K562 (cell line): Measurements from ENCODE around the gene CHRNG. TPM values are rescaled to one million over a fixed set of nuclear protein-coding genes. Genes with fewer than 3 reads are reported as not detected.

ENCODE experiments used
- ATAC-seq: fragments of 200-7000 bp; cut with Tn5 transposase; 3 replicates; pipeline ENCODE4 v1.9.1; 2020; ENCODE audit warnings: moderate library complexity
- BruUV-seq: library from RNA; stranded (reverse); fragments of 400-500 nt; replicated peaks from 2 replicates; lab custom pipeline; 2021; lab: Mats Ljungman, UMichigan
- CTCF ChIA-PET: fragments of 300-600 bp; formaldehyde crosslinking; extraction: SDS; loops from one replicate; lab custom pipeline; 2021; ENCODE audit warnings: low intra/inter-chr PET ratio; lab: Yijun Ruan, JAX
- POLR2A ChIA-PET: fragments of 300-600, 350-650 bp; sonication (Branson Sonifier 250); formaldehyde crosslinking; extraction: SDS; loops from one replicate; lab custom pipeline; 2021; ENCODE audit warnings: antibody characterized with exemption, inconsistent platforms; lab: Yijun Ruan, JAX
- DNase-seq, 4 experiments: peaks; one replicate each; pipeline versions ENCODE4 v3.0.0 to v3.0.0-alpha.2; 2011 to 2018; ENCODE audit warnings: low spot score in 3 of 4, mixed read lengths in 3 of 4; ENCODE audit errors: extremely low read depth in 1 of 4
- FAIRE-seq: peaks from 2 replicates; lab custom pipeline; 2011; peaks lifted over from hg19 to GRCh38; lab: Jason Lieb, UNC
- H2AFZ ChIP-seq: 2 replicates; pipeline ENCODE4 v1.6.0; 2011; ENCODE audit warnings: low read depth, low read length, control low read depth, inconsistent platforms
- H3K27ac ChIP-seq: fragments of 200-600 bp; 3 replicates; pipeline ENCODE4 v1.8.0; 2011; ENCODE audit warnings: low read depth, mild to moderate bottlenecking, control low read depth, inconsistent platforms, low read length, moderate library complexity, mixed read lengths; ENCODE audit errors: extremely low read depth
- H3K27me3 ChIP-seq, 2 experiments: fragments of 300-600 bp in 1 of 2; 2 replicates in 1 of 2; 3 replicates in 1 of 2; pipeline versions ENCODE4 v1.6.0 to v1.8.0; 2011; ENCODE audit warnings: inconsistent platforms in 2 of 2, low read length in 2 of 2, mild to moderate bottlenecking in 1 of 2, mixed read lengths in 1 of 2, moderate library complexity in 1 of 2; ENCODE audit not compliant: control insufficient read depth in 2 of 2, insufficient read depth in 2 of 2
- H3K36me3 ChIP-seq: fragments of 300-600 bp; 3 replicates; pipeline ENCODE4 v1.8.0; 2011; ENCODE audit warnings: mild to moderate bottlenecking, low read length, inconsistent platforms; ENCODE audit not compliant: control insufficient read depth, insufficient read depth
- H3K4me1 ChIP-seq, 2 experiments: fragments of 200-600 bp in 1 of 2; replicated peaks in 1 of 2; 2 replicates in 1 of 2; 3 replicates in 1 of 2; pipeline versions ENCODE4 v1.5.1 to v1.8.0; 2011; ENCODE audit warnings: inconsistent platforms in 2 of 2, low read length in 2 of 2, mild to moderate bottlenecking in 1 of 2, mixed read lengths in 1 of 2, moderate library complexity in 1 of 2; ENCODE audit not compliant: control insufficient read depth in 2 of 2, insufficient read depth in 2 of 2
- H3K4me2 ChIP-seq: 2 replicates; pipeline ENCODE4 v1.6.1; 2011; ENCODE audit warnings: low read length, control low read depth, inconsistent platforms, mixed read lengths; ENCODE audit not compliant: insufficient read depth
- H3K4me3 ChIP-seq: fragments of 200-600 bp; sonication (generic), shearing (Covaris generic); 2 replicates; pipeline ENCODE4 v1.5.1; 2016; ENCODE audit warnings: control low read depth, inconsistent platforms
- H3K79me2 ChIP-seq: fragments of 200-600 bp; 3 replicates; pipeline ENCODE4 v1.8.0; 2011; ENCODE audit warnings: low read length, inconsistent platforms; ENCODE audit not compliant: control insufficient read depth, insufficient read depth
- H3K9ac ChIP-seq, 2 experiments: 2 replicates each; pipeline versions ENCODE4 v1.6.0 to v1.6.1; 2011; ENCODE audit warnings: low read depth in 2 of 2, low read length in 2 of 2, control low read depth in 1 of 2, inconsistent platforms in 1 of 2, mild to moderate bottlenecking in 1 of 2, mixed read lengths in 1 of 2; ENCODE audit not compliant: insufficient read depth in 1 of 2
- H3K9me1 ChIP-seq: one replicate; pipeline ENCODE4 v1.6.0; 2011; ENCODE audit warnings: inconsistent platforms, mild to moderate bottlenecking, low read length, moderate library complexity; ENCODE audit not compliant: control insufficient read depth, insufficient read depth
- H3K9me3 ChIP-seq: replicated peaks from 2 replicates; pipeline ENCODE4 v1.5.1; 2011; ENCODE audit warnings: low read depth, low read length, inconsistent platforms; ENCODE audit not compliant: control insufficient read depth, insufficient read depth
- H4K20me1 ChIP-seq: replicated peaks from 2 replicates; pipeline ENCODE4 v1.6.1; 2011; ENCODE audit warnings: low read length, inconsistent platforms, mixed read lengths; ENCODE audit not compliant: control insufficient read depth, insufficient read depth
- DMBX1 ChIP-seq: fragments of 250-450 bp; sonication (Bioruptor Pico); IDR thresholded peaks from 2 replicates; pipeline ENCODE4 v1.8.0; 2022; ENCODE audit warnings: inconsistent platforms, mild to moderate bottlenecking, moderate library complexity, borderline replicate concordance
- EWSR1 ChIP-seq: fragments of 450-650 bp; IDR thresholded peaks from 2 replicates; pipeline ENCODE4 v1.6.1; 2018; ENCODE audit warnings: borderline replicate concordance, mild to moderate bottlenecking, low read depth, moderate library complexity; ENCODE audit not compliant: partially characterized antibody
- HNRNPH1 ChIP-seq: fragments of 200-400 bp; formaldehyde crosslinking; optimal IDR thresholded peaks from 2 replicates; pipeline ENCODE3; 2017; ENCODE audit warnings: low read depth, mild to moderate bottlenecking, low read length, moderate library complexity
- SREBF1 ChIP-seq: fragments of 150-350 bp; IDR thresholded peaks from 2 replicates; pipeline ENCODE4 v1.6.1; 2014; ENCODE audit warnings: antibody characterized with exemption, low read depth, low read length, borderline replicate concordance
- TFAM ChIP-seq: fragments of 250-450 bp; sonication (Bioruptor Pico); conservative IDR thresholded peaks from 2 replicates; pipeline ENCODE4 v1.5.0; 2021; ENCODE audit warnings: mild to moderate bottlenecking, moderate library complexity
- ZNF224 ChIP-seq: sonication (generic); formaldehyde crosslinking; IDR thresholded peaks from 2 replicates; pipeline ENCODE4 v1.8.0; 2022; ENCODE audit warnings: mild to moderate bottlenecking, missing genetic modification reagents
- ZNF695 ChIP-seq: fragments of 450-650 bp; formaldehyde crosslinking; IDR thresholded peaks from 2 replicates; pipeline ENCODE4 v1.4.0; 2020; ENCODE audit warnings: mild to moderate bottlenecking, moderate library complexity
- WGBS: fragments of 100-300 bp; shearing (Covaris generic); methylation state at CpG from one replicate; pipeline ENCODE4 v1.1.6; 2016; ENCODE audit warnings: low coverage, mixed read lengths; ENCODE audit not compliant: insufficient coverage; ENCODE audit errors: missing lambda C conversion rate; 5-methylcytosine and 5-hydroxymethylcytosine counted together
- in situ Hi-C: fragments of 300-500 bp; cut with MboI; formaldehyde crosslinking; loops from 4 replicates; pipeline ENCODE4 v1.15.0; 2018; ENCODE audit warnings: inconsistent platforms, mixed read lengths
- intact Hi-C: fragments of 100-400 bp; cut with micrococcal nuclease; formaldehyde crosslinking; loops from 2 replicates; pipeline ENCODE4 v1.14.2; 2022
- polyA plus RNA-seq, 8 experiments: library from polyadenylated mRNA; depleted of rRNA in 4 of 8; stranded (reverse) in 5 of 8; unstranded in 3 of 8; fragments of >200 nt; fragmentation: Nextera tagmentation in 2 of 8; fragmentation: Illumina TruSeq in 1 of 8; extraction: Ambion mirVana in 2 of 8; extraction: Trizol in 1 of 8; gene quantifications; 2 replicates each; pipeline versions ENCODE4 v1.2.1 to v1.2.3, GENCODE V29; 2011 to 2014; ENCODE audit warnings: inconsistent platforms in 1 of 8, missing spikeins in 1 of 8
- total RNA-seq, 7 experiments: library from RNA; depleted of rRNA in 6 of 7; stranded (reverse); fragments of >200 nt in 6 of 7; fragmentation: Illumina TruSeq in 2 of 7; extraction: Trizol in 2 of 7; gene quantifications; 2 replicates each; pipeline versions ENCODE4 v1.2.1 to v1.2.3, GENCODE V29; 2011 to 2021; ENCODE audit warnings: low replicate concordance in 1 of 7

Gene CHRNG
- total and polyA plus RNA-seq, 9 of the 15 experiments (the other 6 are each of a cell fraction or from before 2014, with no cell fraction given) = not detected

DNA sequence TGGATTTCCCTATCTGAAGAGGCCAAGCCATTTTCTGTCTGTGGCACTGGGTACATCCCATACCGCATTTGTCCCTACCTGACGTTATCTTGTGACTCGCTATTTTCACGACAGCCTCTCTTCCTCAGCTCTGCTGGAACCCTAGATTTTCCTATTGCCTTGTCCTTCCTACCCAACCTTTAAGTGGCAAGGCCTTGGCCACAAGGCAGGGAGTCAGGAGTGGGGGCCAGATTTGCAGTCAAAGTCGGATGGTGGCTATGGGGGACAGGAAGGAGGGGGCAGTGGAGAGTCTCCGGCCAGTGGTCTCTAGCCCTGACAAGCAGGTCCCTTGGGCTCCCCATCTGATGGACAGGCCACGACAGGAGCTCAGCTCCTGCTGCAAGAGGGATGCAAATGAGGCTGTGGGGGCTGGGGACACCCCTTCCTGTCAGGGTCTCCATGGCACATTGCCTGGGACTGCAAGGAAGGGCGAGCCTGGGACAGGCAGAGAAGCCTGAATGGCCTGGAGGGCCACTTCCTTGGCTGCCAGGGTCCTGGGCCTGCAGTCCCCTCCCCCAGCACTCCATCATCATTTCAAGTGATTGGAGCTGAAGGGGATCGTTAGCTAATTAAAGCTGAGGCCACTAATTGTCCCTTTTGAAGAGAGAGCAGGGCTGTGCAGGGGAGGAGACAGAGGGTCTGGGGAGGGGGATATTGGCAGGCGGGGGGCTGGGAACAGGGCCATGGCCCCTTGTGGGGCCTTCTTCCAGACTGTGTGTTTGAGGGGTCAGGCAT is 45.6 kb upstream of the CHRNG start:
- WGBS = 2% methylated on average over 8 of the region's 10 CpGs
- FAIRE-seq = no peak
- TF ChIP-seq ZNF224 (CRISPR knock-in tag) = no peak
- no peak for TF ChIP-seq DMBX1 (CRISPR knock-in tag)
- no peak for TF ChIP-seq EWSR1
- TF ChIP-seq ZNF695 (CRISPR knock-in tag) = no peak
- TF ChIP-seq TFAM = no peak
- TF ChIP-seq SREBF1 = no peak
- TF ChIP-seq HNRNPH1 = no peak
- ATAC-seq = no peak
- no peak overlapping the region for H3K9ac ChIP-seq
- no peak overlapping the region for H3K27ac ChIP-seq
- DNase-seq = no peak
- in situ Hi-C loops = no loop called here
- no peaks in the 10 kb centered on the region for H3K36me3 ChIP-seq
- peaks cover 0 to 39% of the 10 kb centered on the region in 2 experiments; a peak in 2 of 5 replicates for H3K27me3 ChIP-seq
- POLR2A ChIA-PET = interaction anchor here (0.7 to 1.2 kb wide), 2 partner anchors 16 to 65 kb away, joined by 3 read pairs; no protein-coding TSS in a partner anchor
- no peak overlapping the region for H2AFZ ChIP-seq
- no TSS peak for BruUV-seq
- no peaks in the 10 kb centered on the region for H3K4me1 ChIP-seq
- CTCF ChIA-PET = no interaction called here
- no peak overlapping the region for H3K4me3 ChIP-seq
- H3K9me3 ChIP-seq = no peaks in the 10 kb centered on the region
- H3K79me2 ChIP-seq = no peaks in the 10 kb centered on the region
- H4K20me1 ChIP-seq = no peaks in the 10 kb centered on the region
- intact Hi-C loops = no loop called here
- no peak overlapping the region for H3K4me2 ChIP-seq
- H3K9me1 ChIP-seq = no peaks in the 10 kb centered on the region
